GM12891 (cell line): ENCODE results near the gene COL15A1.

Experiments used
- POLR2A ChIP-seq: IDR thresholded peaks from 2 replicates; pipeline ENCODE4 v1.6.1; 2011; ENCODE audit warnings: low read depth, low read length, control low read depth
- POLR2AphosphoS5 ChIP-seq: IDR thresholded peaks from 2 replicates; pipeline ENCODE4 v1.6.1; 2011; ENCODE audit warnings: low read depth, low read length, control low read depth

- TF ChIP-seq POLR2A (no peak), POLR2AphosphoS5 (no peak)
Observed at GRCh38 chr9:98924946-98925820, 18.5 kb upstream of the COL15A1 start.
